ENCODE results near the gene FAM222A.

Gene FAM222A

DNA sequence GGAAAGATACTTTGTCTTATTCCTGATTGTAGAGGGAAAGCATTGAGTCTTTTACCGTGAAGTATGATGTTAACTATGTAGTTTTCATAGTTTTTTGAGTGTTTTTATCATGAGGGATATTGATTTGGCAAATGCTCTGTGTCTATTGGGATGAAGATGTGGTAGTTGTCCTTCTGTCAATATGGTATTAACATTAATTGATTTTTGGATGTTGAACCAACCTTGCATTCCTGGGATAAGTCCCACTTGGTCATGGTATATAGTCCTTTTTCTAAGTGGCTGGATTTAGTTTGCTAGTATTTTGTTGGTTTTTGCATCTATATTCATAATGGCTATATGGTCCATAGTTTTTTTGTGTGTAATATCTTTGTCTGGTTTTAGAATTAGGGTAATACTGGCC, 42.8 kb downstream of the FAM222A start:
- H3K27me3 Mint-ChIP-seq: peaks cover 12% of the 10 kb centered on the region
- peaks cover 18% of the 10 kb centered on the region for H3K36me3 Mint-ChIP-seq
- H3K4me1 Mint-ChIP-seq: no peaks in the 10 kb centered on the region
- no peak overlapping the region for H3K27ac Mint-ChIP-seq
- H3K9me3 Mint-ChIP-seq: peaks cover 8% of the 10 kb centered on the region
- ATAC-seq (ENCODE audit: low read depth): no peak
- DNase-seq (ENCODE audit: low spot score in 2 of 2): no peak
- no peak overlapping the region for H3K4me3 Mint-ChIP-seq

DNA sequence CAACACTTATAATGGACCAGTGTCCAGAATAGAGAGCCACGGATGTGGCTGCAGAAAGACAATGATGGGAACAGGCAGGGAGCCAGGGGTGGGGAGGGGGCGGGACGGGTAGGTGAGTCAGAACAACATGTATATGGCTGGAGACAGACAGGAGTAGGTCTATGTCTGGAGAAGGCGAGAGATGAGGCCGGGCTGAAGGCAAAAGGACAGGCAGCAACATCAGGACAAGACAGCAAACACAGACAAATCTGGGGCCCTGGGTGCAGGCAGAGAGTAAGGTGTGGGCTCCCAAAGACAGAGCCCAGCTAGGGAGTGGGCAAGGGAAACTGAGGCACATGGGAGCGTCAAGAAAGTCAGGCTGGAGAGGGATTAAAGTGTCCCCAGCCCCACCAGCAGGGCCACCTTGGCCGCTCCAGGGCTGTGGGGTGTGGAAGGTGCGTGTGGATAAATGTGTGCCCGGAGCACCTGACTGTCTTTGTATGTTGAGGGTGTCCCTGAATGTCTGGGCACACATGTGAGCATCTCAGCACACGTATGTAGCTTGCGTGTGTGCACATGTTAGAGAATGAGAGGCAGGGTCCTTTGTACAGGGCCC, 44.1 kb downstream of the FAM222A start:
- no peak for ATAC-seq (ENCODE audit: low read depth)
- Mint-ChIP-seq H3K27ac (no peak overlapping the region), H3K36me3 (peaks cover 18% of the 10 kb centered on the region), H3K4me1 (no peaks in the 10 kb centered on the region), H3K9me3 (peaks cover 8% of the 10 kb centered on the region), H3K4me3 (no peak overlapping the region), H3K27me3 (peaks cover 14% of the 10 kb centered on the region)
- DNase-seq (ENCODE audit: low spot score in 2 of 2): no peak

DNA sequence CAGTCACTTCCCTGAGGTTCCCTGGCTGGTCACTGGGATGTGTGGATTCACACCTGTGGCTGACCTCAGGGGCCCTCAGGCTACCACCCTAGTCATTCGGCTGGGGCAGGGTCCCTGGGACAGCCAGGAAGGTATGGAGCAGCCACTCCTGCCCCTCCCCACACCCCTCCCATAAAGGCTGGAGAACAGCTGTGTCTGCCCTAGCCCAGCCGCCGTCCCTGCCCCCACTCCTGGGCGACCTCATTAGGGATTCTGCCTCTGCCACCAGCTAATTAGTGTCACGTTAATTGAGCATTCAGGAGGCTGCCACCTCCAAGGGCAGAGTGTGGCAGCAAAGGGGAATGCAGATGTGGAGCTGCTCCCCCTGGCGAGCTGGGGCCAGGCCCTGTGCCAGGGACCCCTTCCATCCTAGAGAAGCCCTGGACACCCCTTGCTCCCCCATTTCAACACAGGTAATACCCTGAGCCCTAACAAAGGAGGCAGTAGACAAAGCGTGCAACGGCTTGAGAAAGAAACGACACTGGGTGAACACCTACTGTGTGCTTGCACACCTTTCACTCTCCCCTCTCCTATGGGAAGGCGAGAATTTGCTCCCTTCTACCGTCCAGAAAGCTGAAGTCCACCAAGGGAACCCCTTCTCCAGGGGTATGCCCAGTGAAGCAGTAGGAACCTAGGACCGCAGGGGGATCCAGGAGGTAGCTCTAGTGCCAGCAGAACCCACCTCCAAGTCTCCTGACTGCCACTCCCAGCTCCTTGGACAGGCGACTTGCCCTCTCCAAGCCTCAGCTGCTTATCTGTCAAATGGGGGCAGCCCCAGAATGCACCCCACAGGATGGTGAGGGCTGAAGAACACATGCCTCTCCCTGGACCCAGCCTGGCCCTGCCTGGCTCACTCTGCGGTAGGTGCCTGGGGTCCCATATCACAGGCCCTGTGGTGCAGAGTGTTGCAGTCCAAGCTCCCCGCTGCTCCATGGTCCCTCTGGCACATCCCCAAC, 45.1 kb downstream of the FAM222A start:
- ATAC-seq (ENCODE audit: low read depth) (no peak), DNase-seq (ENCODE audit: low spot score in 2 of 2) (no peak)
- Mint-ChIP-seq H3K4me1 (no peaks in the 10 kb centered on the region), H3K36me3 (peaks cover 18% of the 10 kb centered on the region), H3K27me3 (peaks cover 14% of the 10 kb centered on the region), H3K4me3 (no peak overlapping the region), H3K27ac (no peak overlapping the region), H3K9me3 (peaks cover 8% of the 10 kb centered on the region)

DNA sequence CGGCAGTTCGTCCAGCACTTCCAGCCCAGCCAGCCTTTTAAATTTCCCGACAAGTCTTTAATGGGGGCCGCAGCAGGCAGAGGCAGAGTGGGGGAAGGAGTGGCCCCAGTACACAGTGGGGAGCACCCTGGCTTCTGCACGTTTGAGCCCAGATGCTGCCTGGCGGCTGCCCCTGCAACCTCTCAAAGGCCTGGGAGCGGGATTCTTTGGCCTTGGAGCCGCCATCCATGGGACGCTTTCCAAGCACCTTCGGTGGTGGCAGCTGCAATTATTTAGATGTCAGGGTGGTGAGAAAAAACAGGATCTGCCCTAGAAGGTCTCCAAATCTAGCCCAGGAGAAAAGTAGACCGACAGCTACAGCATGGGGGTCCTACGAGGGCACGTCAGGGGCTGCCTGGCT, 46.0 kb downstream of the FAM222A start:
- peaks cover 14% of the 10 kb centered on the region for H3K27me3 Mint-ChIP-seq
- H3K27ac Mint-ChIP-seq: no peak overlapping the region
- no peak overlapping the region for H3K4me3 Mint-ChIP-seq
- DNase-seq (ENCODE audit: low spot score in 2 of 2) (no peak), ATAC-seq (ENCODE audit: low read depth) (no peak)
- no peaks in the 10 kb centered on the region for H3K4me1 Mint-ChIP-seq
- H3K9me3 Mint-ChIP-seq: peaks cover 8% of the 10 kb centered on the region
- H3K36me3 Mint-ChIP-seq: peaks cover 16% of the 10 kb centered on the region

DNA sequence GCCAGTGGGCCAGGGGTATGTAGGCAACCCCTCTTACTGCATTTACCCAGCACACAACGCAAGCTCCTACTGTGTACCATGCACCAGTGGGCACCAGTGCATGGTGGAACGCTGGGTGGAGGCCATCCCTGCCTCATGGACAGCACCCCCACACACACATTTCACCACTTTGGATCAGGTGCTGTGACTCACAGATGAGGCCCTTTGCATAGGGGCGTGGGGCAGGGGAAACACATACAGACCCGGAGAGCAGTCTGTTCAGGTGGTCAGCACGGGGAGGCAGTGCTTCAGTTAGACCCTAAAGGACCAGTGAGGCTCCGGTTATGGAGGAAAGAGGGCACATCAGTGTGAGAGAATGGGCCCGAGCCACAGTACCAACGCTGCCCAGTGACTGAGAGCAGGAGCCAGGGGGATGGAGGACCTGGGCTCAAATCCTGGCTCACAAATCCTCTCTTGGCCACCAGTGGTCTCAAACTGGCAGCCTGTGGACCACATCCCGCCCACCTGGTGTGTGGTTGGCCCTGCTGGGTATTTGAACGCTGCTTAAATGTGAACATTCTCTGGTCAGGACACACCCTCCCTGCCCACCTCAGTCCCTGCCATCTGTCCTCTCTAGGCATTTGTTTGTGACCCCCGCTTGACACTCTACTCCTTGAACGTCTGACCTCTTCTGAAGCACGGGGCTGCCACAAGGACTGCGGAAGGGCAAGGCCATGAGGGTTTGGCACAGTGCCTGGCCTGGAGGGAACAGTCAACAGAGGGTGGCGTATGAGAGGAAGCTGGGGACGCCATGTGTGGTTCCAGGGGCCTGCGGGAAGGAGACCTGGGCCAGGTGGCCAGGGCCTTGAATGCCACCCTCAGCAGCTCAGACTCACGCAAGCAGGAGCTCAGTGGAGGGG, 46.7 kb downstream of the FAM222A start:
- H3K27ac Mint-ChIP-seq: no peak overlapping the region
- ATAC-seq (ENCODE audit: low read depth) (no peak), DNase-seq (ENCODE audit: low spot score in 2 of 2) (no peak)
- H3K4me1 Mint-ChIP-seq: no peaks in the 10 kb centered on the region
- H3K27me3 Mint-ChIP-seq: peaks cover 14% of the 10 kb centered on the region
- H3K36me3 Mint-ChIP-seq: peaks cover 16% of the 10 kb centered on the region
- H3K9me3 Mint-ChIP-seq: peaks cover 8% of the 10 kb centered on the region
- H3K4me3 Mint-ChIP-seq: no peak overlapping the region

DNA sequence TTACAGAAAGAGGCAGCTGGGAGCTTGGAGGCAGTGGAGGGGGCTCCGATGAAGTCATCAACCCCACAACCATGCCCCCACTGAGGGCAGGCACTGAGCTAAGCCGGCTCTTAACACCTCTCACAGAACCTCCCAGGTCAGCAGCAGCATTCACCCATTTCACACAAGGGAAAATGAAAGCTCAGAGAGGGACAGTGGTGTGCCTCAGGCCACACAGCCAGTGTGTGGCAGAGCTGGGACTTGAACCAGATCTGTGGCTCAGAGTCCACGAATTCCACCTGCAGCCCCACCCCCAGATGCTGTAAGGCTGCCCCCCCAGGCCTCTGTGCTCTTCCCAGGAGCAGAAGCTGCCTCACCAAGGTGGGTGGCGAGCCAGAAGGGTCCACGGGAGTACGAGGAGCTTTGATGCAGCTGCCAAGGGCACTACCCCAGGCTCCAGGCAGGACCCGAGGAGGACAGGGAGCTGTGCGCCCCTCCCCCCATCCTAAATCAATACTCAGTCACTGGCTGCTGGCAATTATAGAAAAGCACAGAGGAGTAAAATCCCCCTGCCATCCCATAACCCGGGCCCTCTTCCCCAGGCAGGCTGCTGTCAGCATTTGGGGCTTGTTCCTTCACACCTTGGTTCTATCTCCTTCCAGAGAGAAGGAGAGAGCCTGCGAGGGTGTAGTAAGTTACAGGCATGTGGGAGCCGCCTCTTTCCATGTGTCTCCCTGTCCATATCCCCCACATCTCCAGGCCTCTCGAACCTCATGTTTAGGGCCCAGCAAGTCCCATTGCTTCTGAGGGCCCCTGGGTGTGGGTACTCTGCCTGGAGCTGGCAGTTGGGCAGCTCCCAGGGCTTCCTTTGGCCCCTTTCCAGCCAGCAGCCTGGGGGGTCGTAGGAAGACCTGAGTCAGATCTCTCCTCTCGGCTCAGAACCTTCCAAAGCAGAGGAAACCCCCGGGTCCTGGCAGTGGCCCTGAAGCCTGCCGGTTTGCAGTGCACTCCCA, 47.6 kb downstream of the FAM222A start:
- peaks cover 8% of the 10 kb centered on the region for H3K9me3 Mint-ChIP-seq
- DNase-seq (ENCODE audit: low spot score in 2 of 2) (no peak), ATAC-seq (ENCODE audit: low read depth) (no peak)
- H3K27me3 Mint-ChIP-seq: peaks cover 12% of the 10 kb centered on the region
- no peaks in the 10 kb centered on the region for H3K4me1 Mint-ChIP-seq
- H3K27ac Mint-ChIP-seq: no peak overlapping the region
- H3K4me3 Mint-ChIP-seq: no peak overlapping the region
- H3K36me3 Mint-ChIP-seq: peaks cover 8% of the 10 kb centered on the region

DNA sequence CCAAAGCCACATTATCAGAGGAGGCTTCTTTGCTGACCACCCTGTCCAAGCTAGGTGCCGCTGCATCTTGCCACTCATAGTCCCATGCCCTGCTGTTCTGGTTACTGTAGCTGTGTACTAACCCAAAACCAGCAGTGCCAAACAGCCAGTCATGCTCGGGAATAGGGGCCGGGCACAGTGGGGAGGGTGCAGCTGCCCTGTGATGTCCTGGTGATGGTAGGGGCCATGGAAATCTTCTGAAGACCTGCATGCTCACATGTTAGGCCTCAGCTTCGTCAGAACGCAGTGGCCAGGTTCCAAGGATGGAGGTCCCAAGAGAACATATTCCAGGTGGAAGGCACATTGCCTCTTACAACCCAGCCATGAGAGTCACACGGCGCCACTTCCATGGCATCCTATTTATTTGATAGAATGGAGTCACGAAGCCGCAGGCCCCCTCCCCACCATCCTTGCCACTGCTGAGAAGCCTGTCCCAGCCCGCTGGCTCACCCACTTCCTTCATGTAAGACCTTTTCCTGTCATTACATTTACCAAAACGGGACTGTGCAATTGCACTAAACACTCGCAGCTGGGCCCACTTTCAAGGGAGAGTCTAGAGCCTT, 48.5 kb downstream of the FAM222A start:
- DNase-seq (ENCODE audit: low spot score in 2 of 2): no peak
- Mint-ChIP-seq H3K9me3 (peaks cover 4% of the 10 kb centered on the region), H3K36me3 (peaks cover 3% of the 10 kb centered on the region), H3K4me3 (no peak overlapping the region), H3K27me3 (peaks cover 12% of the 10 kb centered on the region), H3K4me1 (no peaks in the 10 kb centered on the region), H3K27ac (no peak overlapping the region)
- no peak for ATAC-seq (ENCODE audit: low read depth)

DNA sequence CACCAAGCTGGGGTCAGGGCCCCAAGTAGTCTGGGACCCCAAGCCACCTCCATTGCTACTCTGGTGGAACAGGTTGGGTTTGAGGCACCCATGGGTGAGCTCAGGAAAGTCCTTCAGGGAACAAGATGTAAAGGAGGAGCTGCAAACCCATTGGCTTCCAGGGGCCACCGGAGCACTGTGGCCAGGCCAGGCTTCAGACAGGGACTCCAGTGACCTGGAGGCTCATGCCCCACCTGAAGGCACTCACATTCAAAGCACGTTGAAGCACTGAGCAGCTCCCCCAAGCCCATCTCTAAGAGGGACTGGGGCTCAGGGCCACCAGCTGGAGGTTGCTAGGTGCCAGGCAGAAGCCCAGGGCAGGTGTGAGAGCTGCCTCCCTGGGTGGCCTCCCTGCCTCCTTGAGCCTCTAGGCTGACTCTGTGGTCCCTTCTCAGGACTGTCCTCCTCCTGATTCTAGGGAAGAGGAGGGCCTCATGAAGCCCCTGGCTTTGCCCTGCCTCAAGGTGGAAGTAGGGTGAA, 49.1 kb downstream of the FAM222A start:
- ATAC-seq (ENCODE audit: low read depth): no peak
- no peak for DNase-seq (ENCODE audit: low spot score in 2 of 2)
- peaks cover 11% of the 10 kb centered on the region for H3K27me3 Mint-ChIP-seq
- H3K36me3 Mint-ChIP-seq: peaks cover under 1% of the 10 kb centered on the region
- no peak overlapping the region for H3K4me3 Mint-ChIP-seq
- no peak overlapping the region for H3K27ac Mint-ChIP-seq
- no peaks in the 10 kb centered on the region for H3K4me1 Mint-ChIP-seq
- no peaks in the 10 kb centered on the region for H3K9me3 Mint-ChIP-seq

DNA sequence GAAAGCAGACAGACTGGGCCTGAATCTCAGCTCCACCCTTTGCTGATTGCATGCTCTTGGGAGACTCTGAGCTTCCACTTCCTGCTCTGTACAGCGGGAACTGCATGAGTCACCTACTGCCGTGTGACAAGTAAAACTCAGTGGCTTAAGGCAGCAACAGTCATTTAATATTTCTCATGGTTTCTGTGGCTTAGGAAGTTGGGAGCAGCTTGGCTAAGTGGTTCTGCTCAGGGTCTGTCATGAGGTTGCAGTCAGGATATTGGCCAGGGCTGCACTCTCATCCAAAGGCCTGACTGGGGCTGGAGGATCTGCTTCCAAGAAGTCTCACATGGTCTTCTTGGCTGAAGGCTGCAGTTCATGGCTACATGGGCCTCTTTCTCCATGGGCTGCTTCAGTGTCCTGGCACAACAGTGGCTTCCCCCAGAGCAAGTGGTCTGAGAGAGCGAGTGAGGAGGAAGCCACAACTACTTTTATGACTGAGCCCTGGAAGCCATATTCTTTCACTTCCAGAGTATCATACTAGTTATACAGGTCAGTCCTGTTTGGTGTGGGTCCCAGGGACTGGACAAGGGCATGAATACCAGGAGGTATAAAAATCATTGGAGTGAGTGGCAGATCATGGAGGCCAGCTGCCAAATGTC, 49.7 kb downstream of the FAM222A start:
- H3K27me3 Mint-ChIP-seq: peaks cover 8% of the 10 kb centered on the region
- no peak overlapping the region for H3K27ac Mint-ChIP-seq
- no peaks in the 10 kb centered on the region for H3K36me3 Mint-ChIP-seq
- no peaks in the 10 kb centered on the region for H3K9me3 Mint-ChIP-seq
- DNase-seq (ENCODE audit: low spot score in 2 of 2) (no peak), ATAC-seq (ENCODE audit: low read depth) (no peak)
- no peaks in the 10 kb centered on the region for H3K4me1 Mint-ChIP-seq
- H3K4me3 Mint-ChIP-seq: no peak overlapping the region

DNA sequence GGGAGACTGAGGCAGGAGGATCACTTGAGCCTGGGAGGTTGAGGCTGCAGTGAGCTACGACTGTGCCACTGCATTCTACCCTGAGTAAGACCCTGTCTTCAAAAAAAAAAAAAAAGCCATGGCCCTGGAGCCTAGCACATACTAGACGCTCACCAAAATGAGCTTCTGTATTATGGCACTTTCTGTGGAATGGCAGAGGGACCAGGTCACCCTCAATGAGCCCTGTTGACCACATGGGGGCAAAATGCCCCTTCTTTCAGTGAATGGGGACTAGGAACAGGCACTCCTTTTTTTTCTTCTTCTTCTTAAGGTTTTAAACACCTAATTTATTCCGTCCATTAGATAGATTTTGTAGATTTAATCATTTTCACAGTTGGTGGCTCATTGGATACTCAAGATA, 50.5 kb downstream of the FAM222A start:
- Mint-ChIP-seq H3K4me1 (no peaks in the 10 kb centered on the region), H3K27me3 (peaks cover 8% of the 10 kb centered on the region), H3K9me3 (no peaks in the 10 kb centered on the region), H3K36me3 (no peaks in the 10 kb centered on the region), H3K27ac (no peak overlapping the region), H3K4me3 (no peak overlapping the region)
- ATAC-seq (ENCODE audit: low read depth) (no peak), DNase-seq (ENCODE audit: low spot score in 2 of 2) (no peak)

DNA sequence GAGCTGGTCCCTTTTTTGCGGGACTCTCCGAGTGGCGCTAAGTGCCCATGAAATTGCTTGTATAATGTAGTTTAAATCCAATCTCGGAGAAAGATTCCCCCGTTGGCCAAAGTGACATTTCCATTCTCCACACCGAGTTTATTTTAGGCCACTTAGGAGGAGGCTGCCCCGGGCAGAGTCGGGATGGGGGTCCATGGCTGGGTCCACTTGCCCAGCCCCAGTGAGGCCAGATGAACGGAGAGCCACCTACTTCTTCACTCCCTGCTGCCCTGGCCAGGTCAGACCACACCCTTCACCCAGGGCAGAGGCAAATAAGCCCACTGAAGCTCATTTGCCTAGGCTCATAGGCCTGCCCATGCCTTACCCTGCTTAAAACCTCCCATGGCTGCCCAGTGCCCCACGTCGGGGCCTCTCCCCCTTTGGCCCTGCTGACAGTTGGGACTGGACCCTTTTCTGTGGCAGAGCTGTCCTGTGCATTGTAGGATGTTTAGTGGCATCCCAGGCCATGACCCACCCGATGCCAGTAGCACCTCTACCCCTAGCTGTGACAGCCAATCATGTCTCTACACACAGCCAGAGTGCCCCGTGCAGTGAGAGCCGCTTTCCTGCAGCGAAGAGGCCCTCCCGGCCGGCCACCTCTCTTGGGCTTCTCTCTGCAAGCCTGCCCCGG, 51.3 kb downstream of the FAM222A start:
- DNase-seq (ENCODE audit: low spot score in 2 of 2) (no peak), ATAC-seq (ENCODE audit: low read depth) (no peak)
- H3K27me3 Mint-ChIP-seq: peaks cover 4% of the 10 kb centered on the region
- H3K9me3 Mint-ChIP-seq: no peaks in the 10 kb centered on the region
- no peaks in the 10 kb centered on the region for H3K4me1 Mint-ChIP-seq
- no peak overlapping the region for H3K4me3 Mint-ChIP-seq
- H3K27ac Mint-ChIP-seq: no peak overlapping the region
- H3K36me3 Mint-ChIP-seq: no peaks in the 10 kb centered on the region

DNA sequence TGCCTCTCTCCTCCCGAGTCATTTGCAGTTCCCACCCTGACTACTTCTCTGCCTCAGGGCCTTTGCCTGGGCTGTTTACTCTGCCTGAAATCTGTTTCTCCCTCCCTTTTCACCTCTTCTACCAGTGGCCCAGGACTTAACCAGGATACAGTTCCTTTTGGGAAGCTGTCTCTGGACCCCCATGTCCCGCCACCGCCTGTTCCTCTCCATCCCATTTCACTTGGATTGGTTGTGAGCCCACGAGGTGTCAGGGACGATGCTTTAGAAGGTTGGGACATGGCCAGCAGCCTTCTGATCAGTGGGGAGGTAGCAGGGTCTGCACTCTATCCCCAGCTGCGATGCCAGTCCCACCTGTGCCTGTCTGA, 51.8 kb downstream of the FAM222A start:
- no peaks in the 10 kb centered on the region for H3K9me3 Mint-ChIP-seq
- H3K4me1 Mint-ChIP-seq: no peaks in the 10 kb centered on the region
- H3K27me3 Mint-ChIP-seq: peaks cover 2% of the 10 kb centered on the region
- DNase-seq (ENCODE audit: low spot score in 2 of 2) (no peak), ATAC-seq (ENCODE audit: low read depth) (no peak)
- H3K4me3 Mint-ChIP-seq: no peak overlapping the region
- H3K36me3 Mint-ChIP-seq: no peaks in the 10 kb centered on the region
- H3K27ac Mint-ChIP-seq: no peak overlapping the region
